Tibial nerve (tissue), 4 donors: ENCODE measurements around the gene PLCD3.

Experiments used
- CTCF ChIP-seq, 5 experiments: fragments of 200-600 bp in 3 of 5; fragments of 450-650 bp in 2 of 5; sonication (generic) in 3 of 5; IDR thresholded peaks; one replicate each; pipeline ENCODE4 v1.5.1; 2016 to 2019; ENCODE audit warnings: antibody characterized with exemption in 5 of 5, mild to moderate bottlenecking in 3 of 5, moderate library complexity in 2 of 5
- EP300 ChIP-seq, 2 donors: sonication (generic); formaldehyde crosslinking; IDR thresholded peaks; one replicate each; pipeline ENCODE4 v1.6.1; 2017; ENCODE audit warnings: antibody characterized with exemption in 2 of 2, mild to moderate bottlenecking in 1 of 2
- POLR2A ChIP-seq, 2 donors: fragments of 450-650 bp; IDR thresholded peaks; one replicate each; pipeline ENCODE4 v1.6.1; 2017; ENCODE audit warnings: antibody characterized with exemption in 2 of 2, mild to moderate bottlenecking in 2 of 2, moderate library complexity in 2 of 2

- no peak for TF ChIP-seq POLR2A (IDR thresholded peaks at IDR 0.05)
- no peak for TF ChIP-seq CTCF (IDR thresholded peaks at IDR 0.05)
- TF ChIP-seq EP300 (IDR thresholded peaks at IDR 0.05): no peak
Observed at GRCh38 chr17:45170280-45170930, 38.1 kb upstream of the PLCD3 start.
